K562 (cell line): ENCODE results near the gene GPR149. TPM values are rescaled to one million over a fixed set of nuclear protein-coding genes. Genes with fewer than 3 reads are reported as not detected.

Source experiments
- ATF6 ChIP-seq: sonication (generic); formaldehyde crosslinking; IDR thresholded peaks from 2 replicates; pipeline ENCODE4 v1.4.0; 2020; ENCODE audit warnings: mild to moderate bottlenecking, missing genetic modification reagents
- ATF7 ChIP-seq: fragments of 450-650 bp; IDR thresholded peaks from 2 replicates; pipeline ENCODE4 v1.7.1; 2014; ENCODE audit warnings: mild to moderate bottlenecking, moderate library complexity
- BACH1 ChIP-seq: fragments of 200-800 bp; sonication (Bioruptor generic); IDR thresholded peaks from 2 replicates; pipeline ENCODE4 v1.6.1; 2016; ENCODE audit warnings: missing genetic modification characterization, missing compliant biosample characterization
- CREB3 ChIP-seq: fragments of 450-650 bp; conservative IDR thresholded peaks from 2 replicates; pipeline ENCODE4 v1.6.1; 2016; ENCODE audit warnings: missing genetic modification characterization, low read depth, mild to moderate bottlenecking, missing compliant biosample characterization, moderate library complexity
- CSDE1 ChIP-seq, 2 experiments: fragments of 450-650 bp; IDR thresholded peaks; 2 replicates each; pipeline ENCODE4 v1.6.1; 2016; ENCODE audit warnings: mild to moderate bottlenecking in 1 of 2
- DNMT1 ChIP-seq: fragments of 450-650 bp; IDR thresholded peaks from 2 replicates; pipeline ENCODE4 v1.6.1; 2016; ENCODE audit warnings: antibody characterized with exemption, mild to moderate bottlenecking
- EP400 ChIP-seq: fragments of 450-650 bp; IDR thresholded peaks from 2 replicates; pipeline ENCODE4 v1.6.1; 2017; ENCODE audit warnings: antibody characterized with exemption, mild to moderate bottlenecking, moderate library complexity
- FOXK1 ChIP-seq: sonication (generic); formaldehyde crosslinking; IDR thresholded peaks from 2 replicates; pipeline ENCODE4 v1.8.0; 2022; ENCODE audit warnings: missing genetic modification reagents, mild to moderate bottlenecking, borderline replicate concordance
- HDAC2 ChIP-seq: fragments of 450-650 bp; IDR thresholded peaks from 2 replicates; pipeline ENCODE4 v1.6.1; 2016; ENCODE audit warnings: mild to moderate bottlenecking
- MAX ChIP-seq: sonication (generic); formaldehyde crosslinking; IDR thresholded peaks from 2 replicates; pipeline ENCODE4 v1.9.0; 2022; ENCODE audit warnings: mild to moderate bottlenecking, missing genetic modification reagents
- MYBL2 ChIP-seq, 2 experiments: fragments of 450-650 bp in 1 of 2; sonication (generic) in 1 of 2; formaldehyde crosslinking in 1 of 2; IDR thresholded peaks; 2 replicates each; pipeline versions ENCODE4 v1.6.1 to v1.8.1; 2017 to 2022; ENCODE audit warnings: borderline replicate concordance in 1 of 2, inconsistent platforms in 1 of 2, low read depth in 1 of 2, mild to moderate bottlenecking in 1 of 2, missing genetic modification reagents in 1 of 2, moderate library complexity in 1 of 2
- TBL1XR1 ChIP-seq, 2 experiments: IDR thresholded peaks; 2 replicates each; pipeline ENCODE4 v1.6.1; 2012; ENCODE audit warnings: improper control_type of control experiment in 2 of 2, low read length in 2 of 2, mild to moderate bottlenecking in 1 of 2
- THRA ChIP-seq: fragments of 450-650 bp; IDR thresholded peaks from 2 replicates; pipeline ENCODE4 v1.6.1; 2017; ENCODE audit warnings: mild to moderate bottlenecking, moderate library complexity
- U2AF2 ChIP-seq: fragments of 200-400 bp; formaldehyde crosslinking; optimal IDR thresholded peaks from 2 replicates; pipeline ENCODE3; 2017; ENCODE audit warnings: low read depth, mild to moderate bottlenecking, low read length
- ZEB2 ChIP-seq: fragments of 450-650 bp; IDR thresholded peaks from 2 replicates; pipeline ENCODE4 v1.6.1; 2016
- ZNF384 ChIP-seq: IDR thresholded peaks from 2 replicates; pipeline ENCODE4 v1.6.1; 2012; ENCODE audit warnings: low read depth, low read length, improper control_type of control experiment
- ZNF518B ChIP-seq: fragments of 250-450 bp; sonication (Bioruptor Pico); IDR thresholded peaks from 2 replicates; pipeline ENCODE4 v1.5.0; 2021; ENCODE audit warnings: mild to moderate bottlenecking, moderate library complexity
- ZNF57 ChIP-seq: fragments of 450-650 bp; formaldehyde crosslinking; IDR thresholded peaks from 2 replicates; pipeline ENCODE4 v1.4.0; 2020; ENCODE audit warnings: mild to moderate bottlenecking, moderate library complexity
- ZNF778 ChIP-seq: fragments of 450-650 bp; formaldehyde crosslinking; IDR thresholded peaks from 2 replicates; pipeline ENCODE4 v1.4.0; 2020; ENCODE audit warnings: mild to moderate bottlenecking, moderate library complexity
- polyA plus RNA-seq, 8 experiments: library from polyadenylated mRNA; depleted of rRNA in 4 of 8; stranded (reverse) in 5 of 8; unstranded in 3 of 8; fragments of >200 nt; fragmentation: Nextera tagmentation in 2 of 8; fragmentation: Illumina TruSeq in 1 of 8; extraction: Ambion mirVana in 2 of 8; extraction: Trizol in 1 of 8; gene quantifications; 2 replicates each; pipeline versions ENCODE4 v1.2.1 to v1.2.3, GENCODE V29; 2011 to 2014; ENCODE audit warnings: inconsistent platforms in 1 of 8, missing spikeins in 1 of 8
- total RNA-seq, 7 experiments: library from RNA; depleted of rRNA in 6 of 7; stranded (reverse); fragments of >200 nt in 6 of 7; fragmentation: Illumina TruSeq in 2 of 7; extraction: Trizol in 2 of 7; gene quantifications; 2 replicates each; pipeline versions ENCODE4 v1.2.1 to v1.2.3, GENCODE V29; 2011 to 2021; ENCODE audit warnings: low replicate concordance in 1 of 7

The GPR149 gene
- total and polyA plus RNA-seq, 9 of the 15 experiments (the other 6 are each of a cell fraction or from before 2014, with no cell fraction given) = not detected

- 0 out of 2 replicates have a peak, but pooled peaks have one; percentile 51 for TF ChIP-seq HDAC2
- no peak for TF ChIP-seq ZEB2
- TF ChIP-seq MAX (CRISPR knock-in tag) = peak; percentile 35; the same call in 1 of the 2 replicates
- no peak for TF ChIP-seq DNMT1
- TF ChIP-seq ZNF57 (CRISPR knock-in tag) = no peak
- TF ChIP-seq CREB3 (tag) = 0 out of 2 replicates have a peak, but pooled peaks have one; percentile 44
- no peak for TF ChIP-seq THRA
- TF ChIP-seq MYBL2 (IDR thresholded peaks at IDR 0.05; ENCODE audit: low read depth) = no peak
- no peak for TF ChIP-seq MYBL2 (CRISPR knock-in tag; IDR thresholded peaks at IDR 0.05; ENCODE audit: borderline replicate concordance)
- TF ChIP-seq U2AF2 = no peak
- 0 out of 4 replicates have a peak, but pooled peaks of 1 of the 2 experiments have one; percentile 50 for TF ChIP-seq TBL1XR1 (IDR thresholded peaks at IDR 0.05; ENCODE audit: low read length in 2 of 2)
- TF ChIP-seq EP400 = peak; percentile 94
- TF ChIP-seq BACH1 (tag) = 0 out of 2 replicates have a peak, but pooled peaks have one; percentile 51
- TF ChIP-seq ZNF778 (CRISPR knock-in tag) = no peak
- peak in 1 of 2 experiments; percentile 71; a peak in 2 of 4 replicates for TF ChIP-seq CSDE1 (IDR thresholded peaks at IDR 0.05)
- no peak for TF ChIP-seq ZNF384
- no peak for TF ChIP-seq ZNF518B
- TF ChIP-seq FOXK1 (CRISPR knock-in tag) = 0 out of 2 replicates have a peak, but pooled peaks have one; percentile 53
- TF ChIP-seq ATF7 = peak; percentile 97
- peak; percentile 19; the same call in 1 of the 2 replicates for TF ChIP-seq ATF6
Measured at GRCh38 chr3:154323891-154324738, 105.9 kb downstream of the GPR149 start, which contains the start of gene DHX36 (continued).
